ENCODE results near the gene CFAP100. TPM values are rescaled to one million over a fixed set of nuclear protein-coding genes. Genes with fewer than 3 reads are reported as not detected.

CFAP100 gene
- total RNA-seq, 1 donor from 2014 or later: not detected

DNA sequence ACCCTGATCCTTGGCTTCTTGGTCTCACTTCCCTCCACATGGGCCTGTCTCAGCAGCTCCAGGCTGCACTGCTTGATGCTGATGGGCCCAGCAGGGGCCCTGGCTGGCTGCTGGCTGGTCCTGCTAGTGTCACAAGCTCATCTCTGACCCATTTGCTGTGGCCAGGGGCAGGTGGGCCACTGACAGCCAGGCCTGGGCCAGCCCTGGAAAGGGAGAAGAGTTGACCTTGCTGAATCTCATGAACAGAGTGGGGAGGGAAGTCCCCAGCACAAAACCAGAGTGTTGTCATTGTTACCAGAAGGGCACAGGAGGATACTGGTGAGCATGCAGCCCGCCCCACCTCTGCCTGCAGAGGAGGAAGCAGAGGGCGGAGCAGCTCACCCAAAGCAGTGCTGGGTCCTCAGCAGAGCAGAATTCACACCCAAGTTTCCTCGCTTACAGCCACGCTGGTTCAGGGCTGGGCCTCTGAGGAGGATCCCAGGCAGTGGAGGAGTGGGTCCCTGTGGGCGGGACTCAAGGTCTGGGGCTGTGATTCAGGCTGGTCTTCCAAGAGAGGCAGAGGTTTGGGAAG lies 29.9 kb upstream of the CFAP100 start:
- H3K4me3 ChIP-seq: no peak overlapping the region
- no peaks in the 10 kb centered on the region for H3K4me1 ChIP-seq
- no peak overlapping the region for H3K27ac ChIP-seq (replicated peaks)
- intact Hi-C loops (cut with micrococcal nuclease): no loop called here
- H3K27me3 ChIP-seq (ENCODE audit: low read depth): peaks cover 13% of the 10 kb centered on the region
- no peaks in the 10 kb centered on the region for H3K36me3 ChIP-seq
- TF ChIP-seq, protein P1, sequence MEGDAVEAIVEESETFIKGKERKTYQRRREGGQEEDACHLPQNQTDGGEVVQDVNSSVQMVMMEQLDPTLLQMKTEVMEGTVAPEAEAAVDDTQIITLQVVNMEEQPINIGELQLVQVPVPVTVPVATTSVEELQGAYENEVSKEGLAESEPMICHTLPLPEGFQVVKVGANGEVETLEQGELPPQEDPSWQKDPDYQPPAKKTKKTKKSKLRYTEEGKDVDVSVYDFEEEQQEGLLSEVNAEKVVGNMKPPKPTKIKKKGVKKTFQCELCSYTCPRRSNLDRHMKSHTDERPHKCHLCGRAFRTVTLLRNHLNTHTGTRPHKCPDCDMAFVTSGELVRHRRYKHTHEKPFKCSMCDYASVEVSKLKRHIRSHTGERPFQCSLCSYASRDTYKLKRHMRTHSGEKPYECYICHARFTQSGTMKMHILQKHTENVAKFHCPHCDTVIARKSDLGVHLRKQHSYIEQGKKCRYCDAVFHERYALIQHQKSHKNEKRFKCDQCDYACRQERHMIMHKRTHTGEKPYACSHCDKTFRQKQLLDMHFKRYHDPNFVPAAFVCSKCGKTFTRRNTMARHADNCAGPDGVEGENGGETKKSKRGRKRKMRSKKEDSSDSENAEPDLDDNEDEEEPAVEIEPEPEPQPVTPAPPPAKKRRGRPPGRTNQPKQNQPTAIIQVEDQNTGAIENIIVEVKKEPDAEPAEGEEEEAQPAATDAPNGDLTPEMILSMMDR (IDR thresholded peaks at IDR 0.05; ENCODE audit: borderline replicate concordance): no peak
- DNase-seq: no peak
- H3K9me3 ChIP-seq (replicated peaks): no peaks in the 10 kb centered on the region

DNA sequence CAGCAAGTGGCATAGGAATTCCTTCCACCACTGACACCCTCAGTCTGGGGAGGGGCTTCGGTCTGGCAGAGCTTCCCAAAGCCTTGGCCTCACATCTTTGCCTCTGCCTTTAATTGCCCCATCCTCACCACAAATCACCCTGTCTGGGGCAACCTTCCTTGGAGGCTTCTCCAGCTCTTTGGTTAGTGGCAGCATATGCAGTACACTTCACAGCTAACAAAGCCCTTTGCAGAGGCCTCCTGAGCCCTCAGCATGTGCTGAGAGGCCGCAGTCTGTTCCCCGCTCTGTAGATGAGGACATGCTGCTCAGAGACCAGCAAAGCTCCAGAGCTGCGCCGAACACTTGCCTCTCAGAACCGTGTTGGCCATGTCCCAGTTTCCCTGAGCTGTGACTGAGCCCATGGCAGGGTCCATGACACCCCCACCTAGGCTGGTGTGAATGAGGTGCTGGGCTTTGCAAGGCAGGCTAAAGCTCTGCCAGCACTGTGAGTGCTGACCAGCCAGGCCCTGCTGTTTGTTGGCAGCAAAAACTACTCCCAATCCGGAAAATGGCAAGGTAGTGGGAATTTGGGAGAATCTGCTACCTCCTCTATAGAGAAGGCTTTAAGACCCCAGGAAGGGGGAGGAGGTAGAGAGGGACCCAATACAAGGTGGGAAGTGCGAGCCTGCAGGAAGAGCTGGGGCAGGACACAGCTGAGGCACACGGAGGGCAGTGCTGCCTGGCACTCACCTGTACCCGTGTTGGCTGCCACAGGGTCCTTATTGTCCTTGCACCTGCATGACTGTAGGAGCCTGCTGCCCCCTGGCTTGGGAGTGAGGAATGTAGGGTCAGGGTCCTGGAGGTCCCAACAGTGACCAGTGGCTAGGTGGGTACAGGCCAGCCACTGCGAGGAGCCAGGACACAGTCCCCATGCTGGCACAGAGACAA lies 29.1 kb upstream of the CFAP100 start:
- no peaks in the 10 kb centered on the region for H3K4me1 ChIP-seq
- peaks cover 8% of the 10 kb centered on the region for H3K27me3 ChIP-seq (ENCODE audit: low read depth)
- TF ChIP-seq, protein P1 (IDR thresholded peaks at IDR 0.05; ENCODE audit: borderline replicate concordance): peak; percentile 32
- H3K27ac ChIP-seq (replicated peaks): no peak overlapping the region
- H3K36me3 ChIP-seq: no peaks in the 10 kb centered on the region
- DNase-seq: no peak
- no peak overlapping the region for H3K4me3 ChIP-seq
- no peaks in the 10 kb centered on the region for H3K9me3 ChIP-seq (replicated peaks)
- intact Hi-C loops (cut with micrococcal nuclease): no loop called here

DNA sequence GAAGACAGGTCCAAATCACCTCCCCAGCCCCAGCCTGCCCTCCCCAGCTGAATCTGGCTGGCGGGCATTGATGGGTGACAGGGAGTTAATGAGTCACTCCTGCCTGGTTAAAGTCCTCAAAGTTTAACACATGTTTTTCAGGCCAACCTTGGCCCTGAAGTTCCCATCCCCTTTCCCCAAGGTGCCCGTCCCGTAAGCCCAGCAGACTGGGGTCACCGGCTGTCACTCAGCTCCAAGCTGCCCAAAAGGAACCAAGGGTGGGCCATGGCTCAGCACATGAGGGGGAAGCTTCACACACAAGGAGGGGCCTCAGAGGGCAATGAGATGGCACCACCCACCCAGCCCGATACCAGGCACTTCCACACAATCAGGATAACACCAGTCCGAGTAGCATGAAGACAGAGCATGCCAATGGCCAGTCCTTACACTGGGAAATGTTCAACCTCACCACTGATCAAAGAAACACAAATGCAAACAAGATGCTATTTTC lies 27.3 kb upstream of the CFAP100 start:
- H3K9me3 ChIP-seq (replicated peaks): no peaks in the 10 kb centered on the region
- no peak overlapping the region for H3K27ac ChIP-seq (replicated peaks)
- no peaks in the 10 kb centered on the region for H3K27me3 ChIP-seq (ENCODE audit: low read depth)
- DNase-seq: no peak
- no peaks in the 10 kb centered on the region for H3K36me3 ChIP-seq
- peaks cover 2% of the 10 kb centered on the region for H3K4me1 ChIP-seq
- TF ChIP-seq, protein P1 (IDR thresholded peaks at IDR 0.05; ENCODE audit: borderline replicate concordance): no peak
- no peak overlapping the region for H3K4me3 ChIP-seq
- intact Hi-C loops (cut with micrococcal nuclease): no loop called here

DNA sequence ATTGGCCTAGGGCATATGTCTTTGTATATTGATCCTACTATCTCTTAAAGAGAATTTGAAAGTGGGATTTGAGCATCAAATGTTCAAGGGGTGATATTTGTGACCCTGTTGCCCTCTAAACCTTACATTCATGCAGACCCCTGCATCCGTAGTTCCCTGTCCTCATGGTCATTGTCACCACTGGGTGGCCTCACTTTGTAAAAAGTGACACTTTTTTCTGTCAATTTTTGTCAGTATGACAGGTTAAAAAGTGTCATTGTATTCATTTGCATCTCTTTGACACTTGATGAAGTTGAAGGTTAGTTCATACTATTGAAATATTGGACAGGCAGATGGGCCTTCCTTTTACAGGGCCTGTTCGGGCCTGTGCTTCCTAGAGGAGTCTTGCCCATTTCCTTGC lies 25.2 kb upstream of the CFAP100 start:
- TF ChIP-seq, protein P1 (IDR thresholded peaks at IDR 0.05; ENCODE audit: borderline replicate concordance): no peak
- Histone ChIP-seq H3K9me3 (replicated peaks) (no peaks in the 10 kb centered on the region), H3K4me1 (peaks cover 24% of the 10 kb centered on the region), H3K36me3 (no peaks in the 10 kb centered on the region), H3K4me3 (no peak overlapping the region), H3K27me3 (ENCODE audit: low read depth) (no peaks in the 10 kb centered on the region), H3K27ac (replicated peaks) (no peak overlapping the region)
- intact Hi-C loops (cut with micrococcal nuclease): no loop called here
- no peak for DNase-seq

DNA sequence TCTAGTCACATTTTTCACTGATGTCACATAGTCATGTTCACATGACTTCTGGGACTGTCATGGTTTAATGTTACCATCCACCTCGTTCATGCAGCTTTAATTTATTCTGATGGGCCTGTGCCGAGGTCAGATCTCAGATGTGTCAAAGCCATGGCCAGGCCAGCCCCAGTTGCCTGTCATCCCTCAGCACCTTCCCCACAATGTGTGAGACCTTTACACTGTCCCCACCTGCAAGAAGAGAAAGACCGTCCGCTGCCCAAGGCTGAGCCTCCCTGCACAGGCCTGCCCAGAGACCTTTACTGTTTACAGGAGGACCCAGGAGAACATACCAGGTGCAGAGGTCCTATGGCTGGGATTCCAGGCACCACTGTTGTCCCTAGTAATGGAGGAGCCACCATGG lies 24.7 kb upstream of the CFAP100 start:
- no peak overlapping the region for H3K4me3 ChIP-seq
- DNase-seq: no peak
- no peak overlapping the region for H3K27ac ChIP-seq (replicated peaks)
- no peaks in the 10 kb centered on the region for H3K9me3 ChIP-seq (replicated peaks)
- H3K4me1 ChIP-seq: peaks cover 27% of the 10 kb centered on the region
- no peaks in the 10 kb centered on the region for H3K27me3 ChIP-seq (ENCODE audit: low read depth)
- H3K36me3 ChIP-seq: no peaks in the 10 kb centered on the region
- TF ChIP-seq, protein P1 (IDR thresholded peaks at IDR 0.05; ENCODE audit: borderline replicate concordance): no peak
- intact Hi-C loops (cut with micrococcal nuclease): no loop called here

All from left ventricle myocardium inferior (tissue), 1 donor.